GM23338 (cell line): ENCODE data around the gene RNF32. TPM values are rescaled to one million over a fixed set of nuclear protein-coding genes. Genes with fewer than 3 reads are reported as not detected.

Experiments used
- ATAC-seq: fragments of 200-7000 bp; cut with Tn5 transposase; 3 replicates; pipeline ENCODE4 v1.9.1; 2020
- DNase-seq: peaks from one replicate; pipeline ENCODE4 v3.0.0-alpha.2; 2015; ENCODE audit warnings: low spot score
- H2AFZ ChIP-seq: fragments of 200-600 bp; sonication (generic); 2 replicates; pipeline ENCODE4 v1.8.0; 2016; ENCODE audit warnings: antibody characterized with exemption, mild to moderate bottlenecking, moderate library complexity
- H3F3A ChIP-seq: fragments of 200-600 bp; sonication (generic); replicated peaks from 2 replicates; pipeline ENCODE4 v1.8.0; 2017; ENCODE audit warnings: antibody characterized with exemption, mixed run types, low read depth
- H3K27ac ChIP-seq: fragments of 200-600 bp; sonication (generic); 2 replicates; pipeline ENCODE4 v1.6.1; 2016; ENCODE audit warnings: low read depth
- H3K27me3 ChIP-seq: fragments of 200-600 bp; sonication (generic); 2 replicates; pipeline ENCODE4 v1.8.0; 2016; ENCODE audit warnings: mild to moderate bottlenecking, mixed run types, moderate library complexity; ENCODE audit not compliant: insufficient read depth
- H3K36me3 ChIP-seq: fragments of 200-600 bp; sonication (generic); 2 replicates; pipeline ENCODE4 v1.8.0; 2016; ENCODE audit warnings: mild to moderate bottlenecking; ENCODE audit not compliant: insufficient read depth
- H3K4me1 ChIP-seq: fragments of 200-600 bp; sonication (generic); 2 replicates; pipeline ENCODE4 v1.8.0; 2016; ENCODE audit warnings: mild to moderate bottlenecking, moderate library complexity; ENCODE audit not compliant: insufficient read depth
- H3K4me2 ChIP-seq: fragments of 200-600 bp; sonication (generic); 2 replicates; pipeline ENCODE4 v1.7.1; 2017; ENCODE audit warnings: mixed run types
- H3K4me3 ChIP-seq: fragments of 200-600 bp; sonication (generic); 2 replicates; pipeline ENCODE4 v1.6.1; 2016; ENCODE audit warnings: mixed run types
- H3K79me2 ChIP-seq: fragments of 200-600 bp; sonication (generic); replicated peaks from 2 replicates; pipeline ENCODE4 v1.8.0; 2017; ENCODE audit warnings: mild to moderate bottlenecking; ENCODE audit not compliant: insufficient read depth
- H3K9me2 ChIP-seq: fragments of 200-600 bp; sonication (generic); 2 replicates; pipeline ENCODE4 v1.8.0; 2017; ENCODE audit not compliant: insufficient read depth
- H4K20me1 ChIP-seq: fragments of 200-600 bp; sonication (generic); replicated peaks from 2 replicates; pipeline ENCODE4 v1.8.0; 2017; ENCODE audit warnings: mild to moderate bottlenecking; ENCODE audit not compliant: insufficient read depth
- H3K27ac Mint-ChIP-seq: 2 replicates; pipeline ENCODE4 v1.8.0; 2020; ENCODE audit warnings: inconsistent platforms, mild to moderate bottlenecking, moderate library complexity, mixed read lengths
- H3K27me3 Mint-ChIP-seq: 3 replicates; pipeline ENCODE4 v1.8.0; 2022; ENCODE audit warnings: low read depth, mild to moderate bottlenecking, moderate library complexity, mixed read lengths, inconsistent platforms; ENCODE audit not compliant: insufficient read depth, poor library complexity
- H3K36me3 Mint-ChIP-seq: 3 replicates; pipeline ENCODE4 v1.8.0; 2021; ENCODE audit warnings: low read depth, mild to moderate bottlenecking, inconsistent platforms, moderate library complexity, mixed read lengths
- H3K4me1 Mint-ChIP-seq: 3 replicates; pipeline ENCODE4 v1.8.0; 2020; ENCODE audit warnings: mild to moderate bottlenecking, inconsistent platforms, mixed read lengths
- H3K4me3 Mint-ChIP-seq: 3 replicates; pipeline ENCODE4 v1.8.0; 2021; ENCODE audit warnings: moderate library complexity, mild to moderate bottlenecking, inconsistent platforms, mixed read lengths
- H3K9me3 Mint-ChIP-seq: 3 replicates; pipeline ENCODE4 v1.8.0; 2020; ENCODE audit warnings: moderate library complexity, mild to moderate bottlenecking, inconsistent platforms, mixed read lengths
- CREB1 ChIP-seq: fragments of 250-450 bp; sonication (Bioruptor Pico); IDR thresholded peaks from 2 replicates; pipeline ENCODE4 v1.5.0; 2020; ENCODE audit warnings: low read depth, mild to moderate bottlenecking, moderate library complexity
- CTCF ChIP-seq, 2 experiments: fragments of 200-600 bp in 1 of 2; sonication (generic) in 1 of 2; conservative IDR thresholded peaks; 2 replicates each; pipeline versions ENCODE4 v1.5.1 to v1.6.1; 2016 to 2017; ENCODE audit warnings: antibody characterized with exemption in 2 of 2, low read depth in 2 of 2, mild to moderate bottlenecking in 2 of 2, moderate library complexity in 1 of 2
- EZH2 ChIP-seq: fragments of 200-600 bp; sonication (generic); IDR thresholded peaks from one replicate; pipeline ENCODE4 v1.8.0; 2017; ENCODE audit warnings: antibody characterized with exemption, mild to moderate bottlenecking, low read depth; ENCODE audit not compliant: unreplicated experiment
- EZH2phosphoT487 ChIP-seq: fragments of 200-600 bp; sonication (generic); IDR thresholded peaks from one replicate; pipeline ENCODE4 v1.8.1; 2018; ENCODE audit warnings: antibody characterized with exemption; ENCODE audit not compliant: unreplicated experiment
- JUNB ChIP-seq: IDR thresholded peaks from one replicate; pipeline ENCODE4 v1.6.1; 2016; ENCODE audit warnings: antibody characterized with exemption; ENCODE audit not compliant: unreplicated experiment
- NANOG ChIP-seq: IDR thresholded peaks from 2 replicates; pipeline ENCODE4 v1.6.1; 2016; ENCODE audit warnings: antibody characterized with exemption, borderline replicate concordance
- REST ChIP-seq: IDR thresholded peaks from one replicate; pipeline ENCODE4 v1.6.1; 2018; ENCODE audit warnings: antibody characterized with exemption; ENCODE audit not compliant: unreplicated experiment
- STAT1 ChIP-seq: IDR thresholded peaks from one replicate; pipeline ENCODE4 v1.6.1; 2016; ENCODE audit warnings: antibody characterized with exemption; ENCODE audit not compliant: unreplicated experiment
- ZNF114 ChIP-seq: fragments of 250-450 bp; sonication (Bioruptor Pico); IDR thresholded peaks from 2 replicates; pipeline ENCODE4 v1.5.0; 2020; ENCODE audit warnings: mild to moderate bottlenecking, moderate library complexity
- polyA plus RNA-seq: library from polyadenylated mRNA; unstranded; fragments of >200 nt; fragmentation: Nextera tagmentation; extraction: Ambion mirVana; gene quantifications from 2 replicates; pipeline ENCODE4 v1.2.1, GENCODE V29; 2016
- total RNA-seq: library from RNA; depleted of rRNA; stranded (reverse); fragments of >200 nt; shearing (Covaris generic); gene quantifications from 2 replicates; pipeline ENCODE4 v1.2.3, GENCODE V29; 2014
- TF ChIP-seq, protein P1 (sequence below): IDR thresholded peaks from 2 replicates; pipeline ENCODE4 v1.6.1; 2016; ENCODE audit warnings: antibody characterized with exemption

Gene RNF32
- total and polyA plus RNA-seq, 2 experiments from 2014 or later, result 0.56 to 2.0 TPM

DNA sequence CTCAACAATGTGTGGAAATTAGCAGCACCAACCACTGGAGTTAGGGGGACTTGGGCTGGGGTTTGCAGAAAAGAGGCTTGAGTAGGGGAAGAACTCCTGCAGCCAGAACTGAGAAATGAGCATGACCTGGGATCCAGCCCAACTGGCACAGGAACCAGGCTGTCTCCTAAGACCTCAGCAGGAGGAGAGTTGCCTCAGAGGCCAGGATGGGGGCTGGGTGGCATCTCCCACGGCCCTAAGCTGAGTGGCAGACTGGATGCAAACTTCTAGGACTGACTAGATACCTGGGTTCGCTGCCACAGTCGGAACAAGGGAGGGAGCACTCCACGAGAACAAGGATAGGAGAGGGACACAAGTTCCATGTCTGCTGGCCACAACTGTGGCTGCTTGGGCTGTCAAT, 62.6 kb downstream of the RNF32 start:
- Histone ChIP-seq H3K4me2 (no peak overlapping the region), H3K27ac (no peak overlapping the region), H3K4me3 (no peak overlapping the region), H3K4me1 (no peaks in the 10 kb centered on the region), H3K27me3 (no peaks in the 10 kb centered on the region), H3K79me2 (no peaks in the 10 kb centered on the region), H3F3A (no peaks in the 10 kb centered on the region), H3K9me2 (no peaks in the 10 kb centered on the region), H4K20me1 (no peaks in the 10 kb centered on the region), H3K36me3 (peaks cover 7% of the 10 kb centered on the region; the same call in 1 of the 2 replicates), H2AFZ (no peak overlapping the region)
- Mint-ChIP-seq H3K36me3 (peaks cover 36% of the 10 kb centered on the region), H3K4me1 (no peaks in the 10 kb centered on the region), H3K9me3 (peaks cover 29% of the 10 kb centered on the region), H3K27me3 (peaks cover 4% of the 10 kb centered on the region), H3K4me3 (no peak overlapping the region), H3K27ac (no peak overlapping the region)
- DNase-seq, result no peak
- TF ChIP-seq JUNB (no peak), CREB1 (CRISPR knock-in tag) (no peak), ZNF114 (CRISPR knock-in tag) (no peak), CTCF (conservative IDR thresholded peaks at IDR 0.05; ENCODE audit: low read depth in 2 of 2) (no peak), REST (no peak), EZH2 (no peak)
- TF ChIP-seq, protein P1, sequence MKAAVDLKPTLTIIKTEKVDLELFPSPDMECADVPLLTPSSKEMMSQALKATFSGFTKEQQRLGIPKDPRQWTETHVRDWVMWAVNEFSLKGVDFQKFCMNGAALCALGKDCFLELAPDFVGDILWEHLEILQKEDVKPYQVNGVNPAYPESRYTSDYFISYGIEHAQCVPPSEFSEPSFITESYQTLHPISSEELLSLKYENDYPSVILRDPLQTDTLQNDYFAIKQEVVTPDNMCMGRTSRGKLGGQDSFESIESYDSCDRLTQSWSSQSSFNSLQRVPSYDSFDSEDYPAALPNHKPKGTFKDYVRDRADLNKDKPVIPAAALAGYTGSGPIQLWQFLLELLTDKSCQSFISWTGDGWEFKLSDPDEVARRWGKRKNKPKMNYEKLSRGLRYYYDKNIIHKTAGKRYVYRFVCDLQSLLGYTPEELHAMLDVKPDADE, result no peak
- ATAC-seq, result no peak

DNA sequence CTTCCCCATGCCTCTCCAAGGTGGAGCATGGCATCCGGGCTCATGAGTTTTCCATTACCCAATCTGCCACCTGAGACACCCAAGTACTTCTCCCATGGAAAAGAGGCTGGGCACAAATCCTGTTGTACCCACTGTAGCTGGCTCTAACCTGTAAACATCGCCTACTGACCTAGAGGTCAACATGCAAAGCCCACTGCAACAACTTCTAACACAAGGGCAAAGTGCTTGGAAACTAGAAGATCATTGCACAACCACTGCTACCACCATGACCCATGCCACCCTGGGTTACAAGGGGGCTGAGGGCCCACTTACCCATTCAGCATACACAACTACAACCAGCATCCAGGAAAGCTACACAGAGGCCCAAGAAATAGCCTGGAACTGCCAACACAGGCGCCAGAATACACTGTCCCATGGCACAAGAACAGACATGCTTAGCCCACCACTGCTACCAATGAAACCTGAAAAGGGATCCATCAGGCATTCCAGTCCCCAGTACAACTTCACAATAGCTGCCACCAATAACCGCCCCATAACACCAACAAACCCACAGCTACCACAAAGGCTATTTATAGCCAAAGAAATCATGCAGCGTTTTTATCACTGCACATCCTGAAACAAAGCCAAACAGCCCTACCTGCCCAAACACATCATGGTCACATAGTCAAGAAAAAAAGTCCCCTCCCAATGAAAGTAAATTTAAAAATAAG, 63.4 kb downstream of the RNF32 start:
- H3K27ac Mint-ChIP-seq, result no peak overlapping the region; the same call in 1 of the 2 replicates
- peaks cover 22% of the 10 kb centered on the region for H3K9me3 Mint-ChIP-seq
- no peak for DNase-seq
- no peak for ATAC-seq
- Histone ChIP-seq H3K79me2 (no peaks in the 10 kb centered on the region), H3K4me3 (no peak overlapping the region), H3F3A (no peaks in the 10 kb centered on the region), H3K27ac (no peak overlapping the region), H3K9me2 (no peaks in the 10 kb centered on the region), H3K36me3 (peaks cover 7% of the 10 kb centered on the region; the same call in 1 of the 2 replicates), H3K27me3 (no peaks in the 10 kb centered on the region), H3K4me1 (no peaks in the 10 kb centered on the region), H4K20me1 (no peaks in the 10 kb centered on the region), H2AFZ (no peak overlapping the region), H3K4me2 (no peak overlapping the region)
- H3K4me1 Mint-ChIP-seq, result no peaks in the 10 kb centered on the region
- no peak overlapping the region for H3K4me3 Mint-ChIP-seq
- peaks cover 29% of the 10 kb centered on the region for H3K36me3 Mint-ChIP-seq
- peaks cover 4% of the 10 kb centered on the region for H3K27me3 Mint-ChIP-seq
- TF ChIP-seq ZNF114 (CRISPR knock-in tag), result no peak
- no peak for TF ChIP-seq NANOG
- TF ChIP-seq CTCF (conservative IDR thresholded peaks at IDR 0.05; ENCODE audit: low read depth in 2 of 2), result no peak
- TF ChIP-seq EZH2, result no peak
- no peak for TF ChIP-seq STAT1
- TF ChIP-seq EZH2phosphoT487, result no peak
- TF ChIP-seq, protein P1, result no peak
